Measurements from ENCODE around the gene POLDIP3. TPM values are rescaled to one million over a fixed set of nuclear protein-coding genes. Genes with fewer than 3 reads are reported as not detected.

The POLDIP3 gene
- polyA plus RNA-seq, 2 donors: 20.0 to 28.7 TPM

GRCh38 chr22:42630211-42630610, 15.5 kb upstream of the POLDIP3 start:
- no peaks in the 10 kb centered on the region for H3K9me3 ChIP-seq (ENCODE audit: control insufficient read depth in 2 of 2, insufficient read depth in 1 of 2, low read depth in 1 of 2, low read length in 1 of 2)
- peaks cover 13 to 67% of the 10 kb centered on the region in 2 donors for H3K36me3 ChIP-seq (ENCODE audit: control insufficient read depth in 2 of 2, insufficient read depth in 2 of 2, low read length in 1 of 2)
- no peaks in the 10 kb centered on the region for H3K4me1 ChIP-seq (ENCODE audit: control insufficient read depth in 2 of 2, insufficient read depth in 2 of 2, low read length in 1 of 2)
- 96% methylated on average over 18 of the region's 18 CpGs for WGBS, 2 donors
- no peak overlapping the region for H3K4me3 ChIP-seq (ENCODE audit: low read depth in 1 of 2, low read length in 2 of 2)
- no peak overlapping the region for H3K27ac ChIP-seq (ENCODE audit: low read depth in 2 of 2, low read length in 1 of 2)
- no peaks in the 10 kb centered on the region for H3K27me3 ChIP-seq (ENCODE audit: control insufficient read depth in 1 of 2, insufficient read depth in 2 of 2, low read length in 2 of 2)

GRCh38 chr22:42627981-42628380, 13.3 kb upstream of the POLDIP3 start:
- Histone ChIP-seq H3K27ac (ENCODE audit: low read depth in 2 of 2, low read length in 1 of 2) (no peak overlapping the region), H3K27me3 (ENCODE audit: control insufficient read depth in 1 of 2, insufficient read depth in 2 of 2, low read length in 2 of 2) (no peaks in the 10 kb centered on the region), H3K4me3 (ENCODE audit: low read depth in 1 of 2, low read length in 2 of 2) (no peak overlapping the region), H3K9me3 (ENCODE audit: control insufficient read depth in 2 of 2, insufficient read depth in 1 of 2, low read depth in 1 of 2, low read length in 1 of 2) (no peaks in the 10 kb centered on the region), H3K4me1 (ENCODE audit: control insufficient read depth in 2 of 2, insufficient read depth in 2 of 2, low read length in 1 of 2) (peaks cover 3% of the 10 kb centered on the region in 2 donors), H3K36me3 (ENCODE audit: control insufficient read depth in 2 of 2, insufficient read depth in 2 of 2, low read length in 1 of 2) (peaks cover 20 to 76% of the 10 kb centered on the region in 2 donors)
- 93 to 96% methylated on average over 9 of the region's 9 CpGs for WGBS, 2 donors

GRCh38 chr22:42626951-42627625, 12.4 kb upstream of the POLDIP3 start:
- Histone ChIP-seq H3K27me3 (ENCODE audit: control insufficient read depth in 1 of 2, insufficient read depth in 2 of 2, low read length in 2 of 2) (no peaks in the 10 kb centered on the region), H3K27ac (ENCODE audit: low read depth in 2 of 2, low read length in 1 of 2) (no peak overlapping the region), H3K4me1 (ENCODE audit: control insufficient read depth in 2 of 2, insufficient read depth in 2 of 2, low read length in 1 of 2) (peaks cover 3 to 5% of the 10 kb centered on the region in 2 donors), H3K36me3 (ENCODE audit: control insufficient read depth in 2 of 2, insufficient read depth in 2 of 2, low read length in 1 of 2) (peaks cover 16 to 75% of the 10 kb centered on the region in 2 donors), H3K4me3 (ENCODE audit: low read depth in 1 of 2, low read length in 2 of 2) (no peak overlapping the region), H3K9me3 (ENCODE audit: control insufficient read depth in 2 of 2, insufficient read depth in 1 of 2, low read depth in 1 of 2, low read length in 1 of 2) (no peaks in the 10 kb centered on the region)
- WGBS, 2 donors: 95 to 96% methylated on average over 25 of the region's 25 CpGs

GRCh38 chr22:42626431-42626830, 11.7 kb upstream of the POLDIP3 start:
- peaks cover 14 to 68% of the 10 kb centered on the region in 2 donors for H3K36me3 ChIP-seq (ENCODE audit: control insufficient read depth in 2 of 2, insufficient read depth in 2 of 2, low read length in 1 of 2)
- no peaks in the 10 kb centered on the region for H3K9me3 ChIP-seq (ENCODE audit: control insufficient read depth in 2 of 2, insufficient read depth in 1 of 2, low read depth in 1 of 2, low read length in 1 of 2)
- H3K4me1 ChIP-seq (ENCODE audit: control insufficient read depth in 2 of 2, insufficient read depth in 2 of 2, low read length in 1 of 2): peaks cover 3 to 8% of the 10 kb centered on the region in 2 donors
- H3K27me3 ChIP-seq (ENCODE audit: control insufficient read depth in 1 of 2, insufficient read depth in 2 of 2, low read length in 2 of 2): no peaks in the 10 kb centered on the region
- WGBS, 2 donors: 94 to 96% methylated on average over 7 of the region's 7 CpGs
- H3K4me3 ChIP-seq (ENCODE audit: low read depth in 1 of 2, low read length in 2 of 2): no peak overlapping the region
- no peak overlapping the region for H3K27ac ChIP-seq (ENCODE audit: low read depth in 2 of 2, low read length in 1 of 2)

GRCh38 chr22:42625416-42625815, 10.7 kb upstream of the POLDIP3 start:
- Histone ChIP-seq H3K27ac (ENCODE audit: low read depth in 2 of 2, low read length in 1 of 2) (no peak overlapping the region), H3K4me3 (ENCODE audit: low read depth in 1 of 2, low read length in 2 of 2) (no peak overlapping the region), H3K27me3 (ENCODE audit: control insufficient read depth in 1 of 2, insufficient read depth in 2 of 2, low read length in 2 of 2) (no peaks in the 10 kb centered on the region), H3K9me3 (ENCODE audit: control insufficient read depth in 2 of 2, insufficient read depth in 1 of 2, low read depth in 1 of 2, low read length in 1 of 2) (no peaks in the 10 kb centered on the region), H3K4me1 (ENCODE audit: control insufficient read depth in 2 of 2, insufficient read depth in 2 of 2, low read length in 1 of 2) (peaks cover 3 to 12% of the 10 kb centered on the region in 2 donors), H3K36me3 (ENCODE audit: control insufficient read depth in 2 of 2, insufficient read depth in 2 of 2, low read length in 1 of 2) (peaks cover 7 to 59% of the 10 kb centered on the region in 2 donors)
- 86 to 89% methylated on average over 15 of the region's 15 CpGs for WGBS, 2 donors

GRCh38 chr22:42624551-42625106, 9.9 kb upstream of the POLDIP3 start:
- Histone ChIP-seq H3K36me3 (ENCODE audit: control insufficient read depth in 2 of 2, insufficient read depth in 2 of 2, low read length in 1 of 2) (peaks cover 7 to 55% of the 10 kb centered on the region in 2 donors), H3K9me3 (ENCODE audit: control insufficient read depth in 2 of 2, insufficient read depth in 1 of 2, low read depth in 1 of 2, low read length in 1 of 2) (no peaks in the 10 kb centered on the region), H3K27ac (ENCODE audit: low read depth in 2 of 2, low read length in 1 of 2) (peak overlapping the region in 1 of 2 donors; percentile 26), H3K27me3 (ENCODE audit: control insufficient read depth in 1 of 2, insufficient read depth in 2 of 2, low read length in 2 of 2) (no peaks in the 10 kb centered on the region), H3K4me3 (ENCODE audit: low read depth in 1 of 2, low read length in 2 of 2) (no peak overlapping the region), H3K4me1 (ENCODE audit: control insufficient read depth in 2 of 2, insufficient read depth in 2 of 2, low read length in 1 of 2) (peaks cover 3 to 14% of the 10 kb centered on the region in 2 donors)
- 74 to 76% methylated on average over 12 of the region's 12 CpGs for WGBS, 2 donors

- Histone ChIP-seq H3K36me3 (ENCODE audit: control insufficient read depth in 2 of 2, insufficient read depth in 2 of 2, low read length in 1 of 2) (peaks cover 7 to 58% of the 10 kb centered on the region in 2 donors), H3K27ac (ENCODE audit: low read depth in 2 of 2, low read length in 1 of 2) (peak overlapping the region in 1 of 2 donors; percentile 14), H3K27me3 (ENCODE audit: control insufficient read depth in 1 of 2, insufficient read depth in 2 of 2, low read length in 2 of 2) (no peaks in the 10 kb centered on the region), H3K4me1 (ENCODE audit: control insufficient read depth in 2 of 2, insufficient read depth in 2 of 2, low read length in 1 of 2) (peaks cover 3 to 14% of the 10 kb centered on the region in 2 donors), H3K9me3 (ENCODE audit: control insufficient read depth in 2 of 2, insufficient read depth in 1 of 2, low read depth in 1 of 2, low read length in 1 of 2) (no peaks in the 10 kb centered on the region), H3K4me3 (ENCODE audit: low read depth in 1 of 2, low read length in 2 of 2) (no peak overlapping the region)
- 70 to 75% methylated on average over 29 of the region's 29 CpGs for WGBS, 2 donors
Measured at GRCh38 chr22:42623756-42624441, 9.2 kb upstream of the POLDIP3 start.

- Histone ChIP-seq H3K36me3 (ENCODE audit: control insufficient read depth in 2 of 2, insufficient read depth in 2 of 2, low read length in 1 of 2) (peaks cover 7 to 52% of the 10 kb centered on the region in 2 donors), H3K27ac (ENCODE audit: low read depth in 2 of 2, low read length in 1 of 2) (peak overlapping the region in 1 of 2 donors; percentile 14), H3K27me3 (ENCODE audit: control insufficient read depth in 1 of 2, insufficient read depth in 2 of 2, low read length in 2 of 2) (no peaks in the 10 kb centered on the region), H3K9me3 (ENCODE audit: control insufficient read depth in 2 of 2, insufficient read depth in 1 of 2, low read depth in 1 of 2, low read length in 1 of 2) (no peaks in the 10 kb centered on the region), H3K4me3 (ENCODE audit: low read depth in 1 of 2, low read length in 2 of 2) (no peak overlapping the region), H3K4me1 (ENCODE audit: control insufficient read depth in 2 of 2, insufficient read depth in 2 of 2, low read length in 1 of 2) (peaks cover 3 to 14% of the 10 kb centered on the region in 2 donors)
- WGBS, 2 donors: 64 to 76% methylated on average over 18 of the region's 18 CpGs
Measured at GRCh38 chr22:42623301-42623751, 8.6 kb upstream of the POLDIP3 start.

GRCh38 chr22:42622061-42622710, 7.5 kb upstream of the POLDIP3 start:
- Histone ChIP-seq H3K4me1 (ENCODE audit: control insufficient read depth in 2 of 2, insufficient read depth in 2 of 2, low read length in 1 of 2) (peaks cover 3 to 16% of the 10 kb centered on the region in 2 donors), H3K9me3 (ENCODE audit: control insufficient read depth in 2 of 2, insufficient read depth in 1 of 2, low read depth in 1 of 2, low read length in 1 of 2) (no peaks in the 10 kb centered on the region), H3K27me3 (ENCODE audit: control insufficient read depth in 1 of 2, insufficient read depth in 2 of 2, low read length in 2 of 2) (no peaks in the 10 kb centered on the region), H3K27ac (ENCODE audit: low read depth in 2 of 2, low read length in 1 of 2) (peak overlapping the region; percentile 9 to 38), H3K4me3 (ENCODE audit: low read depth in 1 of 2, low read length in 2 of 2) (no peak overlapping the region), H3K36me3 (ENCODE audit: control insufficient read depth in 2 of 2, insufficient read depth in 2 of 2, low read length in 1 of 2) (peaks cover 7 to 41% of the 10 kb centered on the region in 2 donors)
- WGBS, 2 donors: 88 to 89% methylated on average over 20 of the region's 20 CpGs

Measured in esophagus (tissue), 2 donors.